SHP77 (cell line): ENCODE results near the gene COL4A1.

Source experiments
- DNase-seq, 2 experiments: peaks; one replicate each; lab custom pipeline; 2025; lab: John Stamatoyannopoulos, UW

Gene COL4A1

GRCh38 chr13:110133425-110134235 lies 173.3 kb downstream of the COL4A1 start:
- peak; percentile 95 to 96 for DNase-seq

GRCh38 chr13:110132225-110132982 lies 174.6 kb downstream of the COL4A1 start:
- peak; percentile 86 to 92 for DNase-seq

GRCh38 chr13:110131424-110131823 lies 175.5 kb downstream of the COL4A1 start:
- peak in 1 of 2 experiments; percentile 24 for DNase-seq

DNA sequence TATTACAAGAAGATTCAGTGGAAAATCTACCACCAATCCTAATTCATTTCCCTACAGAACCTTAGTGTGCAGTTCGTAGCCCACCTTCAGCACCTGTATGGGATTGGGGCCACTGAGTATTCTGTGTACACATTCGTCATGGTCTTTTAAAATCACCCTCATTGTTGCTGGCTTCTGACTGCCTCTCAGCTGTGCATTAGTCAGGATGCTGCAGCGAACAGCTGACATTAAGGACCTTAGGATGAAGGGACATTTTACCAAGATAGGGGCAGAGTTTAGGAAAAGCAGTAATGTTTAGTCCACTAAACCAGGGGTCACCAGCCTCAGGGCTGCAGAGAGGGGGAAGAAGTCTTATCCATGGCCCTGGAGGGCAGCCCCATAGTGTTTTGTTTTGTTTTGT lies 176.5 kb downstream of the COL4A1 start:
- DNase-seq, result peak in 1 of 2 experiments; percentile 30

DNA sequence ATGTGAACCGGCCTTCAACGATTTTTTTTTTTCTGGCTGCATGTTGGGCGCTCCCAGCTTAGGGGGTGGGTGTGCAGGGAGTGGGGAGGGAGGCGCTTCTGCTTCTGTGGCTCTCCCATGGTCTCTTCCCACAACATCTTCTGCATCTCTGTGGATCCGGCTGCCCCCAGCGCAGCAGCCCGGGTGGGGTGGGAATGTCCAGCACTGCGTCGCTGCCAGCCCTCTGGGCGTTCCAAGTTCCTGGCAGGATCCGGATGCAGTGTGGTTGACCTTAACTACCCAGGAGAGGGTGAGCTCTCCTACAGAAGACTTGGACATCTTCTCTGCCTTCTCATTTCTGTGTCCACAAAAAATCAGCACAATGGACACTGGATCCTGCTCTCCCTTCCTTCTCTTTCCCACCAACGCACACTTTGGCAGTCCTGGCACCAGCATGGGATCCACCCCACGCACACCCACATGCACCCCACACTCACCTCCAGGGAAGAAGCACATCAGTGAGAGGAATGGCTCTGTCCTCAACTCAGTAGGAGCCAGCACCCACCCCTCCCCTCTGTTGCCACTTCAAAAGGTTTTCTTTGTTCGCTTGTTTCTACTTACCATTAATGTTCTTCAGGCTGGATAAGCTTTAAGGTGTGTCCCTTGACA lies 177.3 kb downstream of the COL4A1 start:
- peak in 1 of 2 experiments; percentile 55 for DNase-seq

DNA sequence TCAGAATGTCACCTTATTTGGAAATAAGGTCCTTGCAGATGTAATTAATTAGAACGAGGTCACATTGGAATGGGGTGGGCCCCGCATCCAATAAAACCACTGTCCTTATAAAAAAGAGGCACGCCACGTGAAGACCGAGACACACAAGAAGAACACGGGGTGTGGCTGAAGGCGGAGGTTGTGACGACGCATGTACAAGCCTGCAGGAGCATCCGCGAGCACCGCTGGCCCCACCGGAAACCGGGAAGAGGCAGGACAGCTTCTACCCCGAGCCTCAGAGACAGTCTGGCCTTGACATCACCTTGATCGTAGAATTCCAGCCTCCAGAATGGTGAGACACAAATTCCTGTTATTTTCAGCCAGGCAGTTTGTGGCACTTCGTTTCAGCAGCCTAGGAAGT lies 177.9 kb downstream of the COL4A1 start:
- peak; percentile 95 to 99 for DNase-seq

DNA sequence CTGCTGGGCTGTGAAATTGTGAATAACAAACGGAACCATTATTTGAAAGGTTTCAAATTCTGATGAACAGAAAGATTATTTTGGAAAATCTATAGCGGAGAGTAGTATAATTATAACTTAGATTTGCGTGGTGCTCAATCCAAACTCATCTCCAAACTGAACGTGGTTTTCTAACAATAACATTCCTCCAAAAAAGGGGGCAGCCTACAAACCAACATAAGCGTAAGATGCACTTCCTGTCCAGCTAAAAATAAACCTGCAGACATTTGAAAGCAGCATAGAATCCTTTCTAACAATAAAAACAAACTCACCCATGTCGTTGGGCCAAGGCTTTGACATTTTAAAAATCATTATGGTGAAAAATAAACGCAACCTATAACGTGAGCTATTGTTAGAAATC lies 178.4 kb downstream of the COL4A1 start:
- DNase-seq, result peak; percentile 47 to 52

GRCh38 chr13:110127986-110128511 lies 178.9 kb downstream of the COL4A1 start:
- no peak for DNase-seq

- peak; percentile 54 to 70 for DNase-seq
These were observed 180.5 kb downstream of the COL4A1 start for GRCh38 chr13:110126391-110126961.

DNA sequence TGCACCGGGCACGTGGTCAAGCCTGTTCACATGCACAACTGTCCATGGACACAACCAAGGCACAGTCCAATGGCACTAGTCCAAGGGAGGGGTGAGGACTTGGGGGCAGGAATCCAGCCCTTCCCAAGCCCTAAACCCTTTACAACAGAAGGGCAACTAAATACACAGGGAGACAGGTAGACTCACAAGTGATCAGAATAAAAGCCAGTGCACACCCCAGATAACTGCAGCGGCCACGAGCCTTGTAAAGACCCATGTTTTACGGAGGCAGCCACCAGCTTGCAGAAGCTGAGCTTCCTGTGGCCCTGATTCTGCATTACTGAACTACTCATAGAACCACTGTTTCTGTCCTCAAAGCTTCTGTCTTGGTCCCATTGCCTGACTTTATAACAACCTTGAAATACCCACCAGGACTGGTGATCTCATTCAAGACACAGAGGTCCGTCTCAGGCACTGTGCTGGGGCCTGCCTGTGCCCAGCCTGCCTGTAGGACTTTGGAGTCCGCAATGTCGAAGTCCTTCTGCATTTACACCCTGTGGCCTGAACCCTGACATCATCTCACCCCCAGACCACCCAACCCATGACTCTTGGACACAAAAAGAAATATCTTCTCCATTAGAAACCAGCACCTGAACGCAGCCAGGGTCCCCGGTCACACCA lies 181.2 kb downstream of the COL4A1 start:
- DNase-seq, result no peak

DNA sequence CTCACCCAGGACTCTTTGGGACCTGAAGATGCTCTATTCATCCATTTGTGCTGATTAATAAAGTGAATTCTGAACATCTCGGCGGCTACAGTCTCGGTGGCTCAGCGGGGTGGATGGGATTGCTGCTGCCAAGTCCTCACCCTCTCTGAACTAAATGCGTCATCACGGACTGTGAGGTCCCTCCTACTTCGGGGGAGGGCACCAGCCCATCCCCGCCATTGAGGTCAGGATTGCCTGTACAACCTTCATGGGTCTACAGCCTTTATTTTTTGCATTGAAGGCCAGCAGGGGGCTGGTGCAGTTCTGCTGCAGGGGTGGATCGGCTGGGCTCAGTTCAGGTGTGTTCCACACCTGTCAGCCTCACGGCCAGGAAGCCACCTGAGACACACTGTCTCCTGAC lies 181.8 kb downstream of the COL4A1 start:
- DNase-seq, result no peak

DNA sequence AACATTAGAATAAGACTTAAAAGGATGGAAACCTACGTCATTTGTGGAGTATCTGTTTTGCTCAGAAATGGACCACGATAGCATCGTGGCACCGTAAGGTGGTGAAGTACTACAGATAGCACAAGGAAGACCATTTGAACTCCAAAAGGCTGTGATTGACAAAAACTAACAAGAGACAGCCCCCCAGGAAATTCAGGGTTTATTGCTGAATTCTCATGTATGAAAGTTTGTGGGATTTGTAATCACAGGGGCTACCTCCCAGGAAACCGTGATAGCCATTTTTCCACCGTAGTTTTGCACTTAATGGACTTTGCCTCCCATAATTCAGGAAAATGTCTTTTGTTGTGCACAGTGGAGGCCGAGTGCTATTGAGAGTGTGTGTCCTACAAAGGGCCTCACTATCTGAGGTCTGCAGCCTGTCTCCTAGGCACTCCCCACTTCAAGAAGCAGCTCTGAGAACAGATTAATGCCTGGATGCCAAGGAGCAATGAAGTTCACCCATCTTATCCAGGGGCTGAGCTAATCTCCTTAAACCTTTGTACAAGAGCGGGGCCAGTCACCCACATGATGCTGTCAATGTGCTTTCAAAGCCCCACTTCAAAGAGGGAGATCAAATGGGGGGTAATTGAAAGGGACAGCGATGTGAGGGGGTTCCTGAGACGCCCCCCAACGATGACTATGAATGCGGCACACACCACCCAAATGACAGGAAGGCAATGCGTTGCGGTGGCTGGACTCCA lies 182.6 kb downstream of the COL4A1 start:
- no peak for DNase-seq

DNA sequence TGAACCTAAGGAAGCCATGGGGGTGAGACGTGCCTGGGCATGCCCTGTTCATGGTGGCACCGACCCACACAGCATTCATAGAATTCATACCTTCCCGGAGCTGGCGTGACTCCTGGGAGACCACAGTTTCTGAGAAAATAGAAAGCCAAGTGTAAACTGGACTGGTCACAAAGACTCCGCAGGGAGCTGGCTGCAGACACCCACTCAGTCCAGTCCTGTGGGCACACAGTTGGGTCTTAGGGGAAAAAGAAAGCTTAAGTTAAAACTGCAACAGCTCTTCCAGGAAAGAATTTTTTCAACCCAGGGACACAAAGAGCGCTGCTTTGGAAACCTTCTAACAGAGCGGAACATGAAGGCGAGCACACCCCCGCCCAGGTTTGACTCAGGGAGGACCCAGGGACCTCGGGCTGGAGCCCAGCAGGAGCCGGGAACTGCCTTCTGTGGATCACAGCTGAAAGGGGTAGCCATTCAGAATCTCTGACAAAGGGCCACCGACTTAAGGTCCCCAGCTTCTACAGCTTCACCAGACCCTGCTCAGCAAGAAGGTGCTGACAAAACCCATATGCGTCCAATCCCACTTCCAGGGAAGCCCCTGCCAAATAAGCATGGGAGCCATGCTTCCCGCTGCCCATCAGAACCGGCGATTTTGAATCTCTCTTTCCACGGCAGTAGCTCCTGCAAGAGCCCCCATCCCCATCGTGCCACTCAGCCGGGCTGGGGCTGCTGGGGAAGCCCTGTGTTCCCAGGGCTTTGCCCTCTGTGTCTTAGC lies 183.7 kb downstream of the COL4A1 start:
- peak in 1 of 2 experiments; percentile 27 for DNase-seq

DNA sequence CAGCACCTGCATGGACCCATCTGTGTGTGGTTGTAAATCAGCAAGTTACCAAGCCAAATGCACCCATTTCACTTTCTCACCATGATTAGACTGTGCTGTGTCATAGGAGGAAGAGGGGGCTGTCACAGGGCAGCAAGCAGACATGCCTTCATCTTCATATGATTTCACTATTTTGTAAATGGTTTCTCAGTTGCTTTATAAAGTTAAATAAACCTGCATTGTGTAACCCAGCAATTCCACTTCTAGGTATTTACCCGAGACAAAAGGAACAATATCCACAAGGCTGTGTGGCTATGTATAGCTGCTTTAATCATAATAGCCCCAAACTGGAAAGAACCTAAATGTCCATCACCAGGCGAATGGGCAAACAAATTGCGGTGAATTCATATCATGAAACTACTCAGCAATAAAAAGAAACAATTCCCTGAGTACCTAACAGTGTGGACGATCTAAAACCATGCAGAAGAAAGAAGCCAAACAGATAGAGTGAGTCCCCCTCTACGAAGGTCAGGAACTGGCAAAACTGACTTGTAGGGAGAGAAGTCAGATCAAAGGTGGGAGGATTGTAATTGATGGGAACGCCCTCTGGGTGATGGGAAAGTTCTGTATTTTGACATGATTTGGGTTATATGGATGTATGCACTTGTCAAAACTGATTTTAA lies 185.4 kb downstream of the COL4A1 start:
- no peak for DNase-seq

GRCh38 chr13:110119935-110120905 lies 186.7 kb downstream of the COL4A1 start:
- DNase-seq, result no peak

- no peak for DNase-seq
These were observed 188.9 kb downstream of the COL4A1 start for GRCh38 chr13:110118106-110118505.

DNA sequence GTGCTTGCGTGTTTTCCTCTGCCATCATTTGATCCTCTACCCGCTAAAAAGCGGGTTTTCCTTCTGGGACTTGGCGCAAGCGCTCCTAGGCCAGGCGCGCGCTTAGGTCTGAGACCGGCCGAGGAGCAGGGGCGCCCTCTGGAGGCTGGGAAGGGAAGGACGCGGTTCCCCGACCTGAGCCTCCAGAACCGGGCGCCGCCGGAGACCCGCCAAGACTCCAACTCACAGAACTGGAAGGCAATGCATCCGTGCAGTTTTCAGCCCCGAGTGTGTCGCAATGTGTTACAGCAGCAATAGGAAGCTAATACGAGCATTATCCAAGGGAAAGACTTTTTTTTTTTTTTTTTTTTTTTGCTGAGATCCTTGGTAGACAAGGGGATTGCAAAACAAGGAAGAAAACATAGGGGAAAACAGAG lies 190.9 kb downstream of the COL4A1 start:
- no peak for DNase-seq

- DNase-seq, result no peak
These were observed 191.4 kb downstream of the COL4A1 start for GRCh38 chr13:110115591-110115990.
